Ammon's horn (tissue), 1 donor: ENCODE data around the gene PEX19.

ENCODE experiments used
- DNase-seq: peaks from one replicate; pipeline ENCODE4 v3.0.0-alpha.2; 2016; ENCODE audit warnings: low spot score

Gene PEX19

DNA sequence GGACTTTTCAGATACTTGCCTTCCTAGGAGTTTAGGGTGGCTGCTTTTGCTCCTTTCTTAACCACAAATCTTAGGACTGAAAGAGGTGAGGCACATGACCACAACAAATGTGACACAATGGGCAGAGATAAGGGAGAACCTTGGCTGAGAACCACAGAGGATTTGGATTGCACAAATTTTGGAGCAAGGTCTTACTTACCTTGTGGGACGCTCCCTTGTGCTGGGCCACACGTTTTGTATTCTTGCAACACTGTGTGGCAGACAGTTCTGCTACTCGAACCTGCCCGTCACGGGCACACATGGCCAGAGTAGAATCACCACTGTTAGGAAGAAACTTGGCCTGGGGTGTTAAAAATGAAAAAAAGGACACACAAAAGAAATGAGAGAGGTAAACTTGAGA lies 46.5 kb downstream of the PEX19 start:
- DNase-seq: no peak

GRCh38 chr1:160237558-160237957 lies 47.4 kb downstream of the PEX19 start:
- DNase-seq: no peak

GRCh38 chr1:160236806-160237205 lies 48.1 kb downstream of the PEX19 start:
- no peak for DNase-seq

- DNase-seq: no peak
Observed at GRCh38 chr1:160232911-160233310, 52.0 kb downstream of the PEX19 start.

DNA sequence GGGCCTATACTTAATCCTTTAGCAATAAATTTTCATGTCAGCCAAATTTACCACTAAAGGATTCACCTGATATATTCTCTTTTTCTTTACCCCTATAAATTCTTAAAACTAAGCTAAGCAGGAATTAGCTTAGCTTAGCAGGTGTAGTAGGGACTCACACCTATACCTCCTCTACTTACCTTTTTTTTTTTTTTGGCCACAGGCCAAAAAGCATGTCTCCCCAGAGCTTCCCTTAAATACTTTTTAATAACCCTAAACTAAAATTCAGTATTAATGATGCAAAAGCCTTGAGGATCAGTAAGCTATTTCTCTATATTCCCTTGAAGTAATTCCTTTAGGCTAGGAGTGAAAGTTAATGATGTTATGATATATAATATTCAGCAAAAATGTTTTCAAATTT lies 56.5 kb downstream of the PEX19 start:
- DNase-seq: no peak

DNA sequence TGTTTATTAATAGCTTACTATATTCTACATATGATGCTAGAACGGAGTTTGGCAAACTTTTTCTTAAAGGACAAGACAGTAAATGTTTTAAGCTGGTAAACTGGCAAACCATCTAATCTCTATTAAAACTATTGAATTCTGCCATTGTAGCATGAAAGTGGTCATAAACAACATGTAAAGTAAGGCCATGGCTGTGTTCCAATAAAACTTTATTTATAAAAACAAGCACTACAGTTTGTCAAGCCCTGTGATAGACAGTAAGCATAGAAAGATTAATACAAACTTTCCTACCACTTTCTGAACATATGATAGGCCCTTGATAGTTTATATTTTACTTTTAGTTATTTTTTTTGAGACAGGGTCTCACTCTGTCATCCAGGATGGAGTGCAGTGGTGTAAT lies 57.4 kb downstream of the PEX19 start:
- DNase-seq: no peak

GRCh38 chr1:160227034-160227433 lies 57.9 kb downstream of the PEX19 start:
- no peak for DNase-seq
